ENCODE results near the gene PSMB7. TPM values are rescaled to one million over a fixed set of nuclear protein-coding genes. Genes with fewer than 3 reads are reported as not detected.

PSMB7 gene
- total and polyA plus RNA-seq, 2 donors (not counting 1 experiment from before 2014, with no cell fraction given) = 206 to 290 TPM

DNA sequence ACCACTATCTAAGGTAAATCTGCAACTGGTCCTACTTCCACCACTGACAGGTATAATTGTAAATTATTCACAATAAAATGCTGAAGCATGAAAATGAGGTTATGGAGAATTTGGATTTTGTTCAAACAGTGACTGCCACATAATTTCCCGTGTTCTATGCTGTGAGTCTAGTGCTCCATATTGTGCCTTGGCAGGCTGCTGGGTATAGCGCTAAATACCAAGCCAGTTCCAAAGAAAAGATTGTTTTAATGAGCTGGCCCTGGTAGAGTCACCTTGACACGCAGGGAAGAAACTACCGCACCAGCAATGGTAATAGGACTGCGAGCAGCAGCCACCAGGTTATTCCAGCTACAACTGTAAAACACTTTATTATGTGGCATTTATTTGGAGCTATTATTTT, 30.4 kb downstream of the PSMB7 start:
- no peak overlapping the region for H3K27ac ChIP-seq (ENCODE audit: insufficient read depth, low read length)
- H3K9ac ChIP-seq (ENCODE audit: insufficient read depth, low read length) = no peak overlapping the region
- peaks cover 55% of the 10 kb centered on the region for H3K79me2 ChIP-seq (ENCODE audit: control insufficient read depth, insufficient read depth, low read length)
- no peak overlapping the region for H3K4me2 ChIP-seq (ENCODE audit: extremely low read depth, insufficient read depth, low read length)
- peaks cover 1% of the 10 kb centered on the region for H3K36me3 ChIP-seq (ENCODE audit: control insufficient read depth, insufficient read depth, low read length)
- H3K9me3 ChIP-seq (ENCODE audit: control insufficient read depth, insufficient read depth, low read depth, low read length) = no peaks in the 10 kb centered on the region
- no peak overlapping the region for H3K4me3 ChIP-seq (replicated peaks in 1 of 4; ENCODE audit: control extremely low read depth in 1 of 4, insufficient read depth in 1 of 4, low read depth in 3 of 4, low read length in 4 of 4)
- H4K20me1 ChIP-seq (ENCODE audit: control insufficient read depth, extremely low read depth, insufficient read depth, low read length) = no peaks in the 10 kb centered on the region
- DNase-seq (ENCODE audit: low read depth in 2 of 2) = no peak
- TF ChIP-seq, protein P1, sequence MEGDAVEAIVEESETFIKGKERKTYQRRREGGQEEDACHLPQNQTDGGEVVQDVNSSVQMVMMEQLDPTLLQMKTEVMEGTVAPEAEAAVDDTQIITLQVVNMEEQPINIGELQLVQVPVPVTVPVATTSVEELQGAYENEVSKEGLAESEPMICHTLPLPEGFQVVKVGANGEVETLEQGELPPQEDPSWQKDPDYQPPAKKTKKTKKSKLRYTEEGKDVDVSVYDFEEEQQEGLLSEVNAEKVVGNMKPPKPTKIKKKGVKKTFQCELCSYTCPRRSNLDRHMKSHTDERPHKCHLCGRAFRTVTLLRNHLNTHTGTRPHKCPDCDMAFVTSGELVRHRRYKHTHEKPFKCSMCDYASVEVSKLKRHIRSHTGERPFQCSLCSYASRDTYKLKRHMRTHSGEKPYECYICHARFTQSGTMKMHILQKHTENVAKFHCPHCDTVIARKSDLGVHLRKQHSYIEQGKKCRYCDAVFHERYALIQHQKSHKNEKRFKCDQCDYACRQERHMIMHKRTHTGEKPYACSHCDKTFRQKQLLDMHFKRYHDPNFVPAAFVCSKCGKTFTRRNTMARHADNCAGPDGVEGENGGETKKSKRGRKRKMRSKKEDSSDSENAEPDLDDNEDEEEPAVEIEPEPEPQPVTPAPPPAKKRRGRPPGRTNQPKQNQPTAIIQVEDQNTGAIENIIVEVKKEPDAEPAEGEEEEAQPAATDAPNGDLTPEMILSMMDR (conservative IDR thresholded peaks at IDR 0.05 in 1 of 2, IDR thresholded peaks at IDR 0.05 in 1 of 2; ENCODE audit: low read depth in 1 of 2, low read length in 2 of 2) = no peak
- no peak for TF ChIP-seq EZH2 (IDR thresholded peaks at IDR 0.05; ENCODE audit: low read length, missing control alignments)
- no peak overlapping the region for H2AFZ ChIP-seq (ENCODE audit: low read length)
- H3K4me1 ChIP-seq (ENCODE audit: control insufficient read depth, extremely low read depth, insufficient read depth, low read length) = peaks cover 4% of the 10 kb centered on the region
- no peaks in the 10 kb centered on the region for H3K27me3 ChIP-seq (ENCODE audit: control insufficient read depth, insufficient read depth, low read length)

DNA sequence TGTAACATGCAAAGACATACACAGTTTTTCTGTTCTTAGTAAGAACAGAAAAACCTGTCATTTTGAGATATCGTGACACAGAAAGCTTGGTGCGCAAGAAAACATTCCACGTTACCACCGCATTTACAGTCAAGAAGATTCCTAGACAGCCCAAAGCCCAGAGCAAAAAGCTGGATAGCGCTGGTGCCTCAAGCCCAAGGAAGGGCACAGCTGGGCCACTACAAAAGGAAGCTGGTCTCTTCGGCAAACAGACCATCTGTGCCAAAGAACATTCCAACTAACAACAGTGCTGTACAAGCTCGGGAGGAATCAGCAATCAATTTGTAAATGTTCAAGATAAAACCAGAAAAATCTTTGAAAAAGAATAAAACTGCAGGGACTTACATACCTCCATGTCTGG, 31.0 kb downstream of the PSMB7 start:
- Histone ChIP-seq H4K20me1 (ENCODE audit: control insufficient read depth, extremely low read depth, insufficient read depth, low read length) (no peaks in the 10 kb centered on the region), H3K27me3 (ENCODE audit: control insufficient read depth, insufficient read depth, low read length) (no peaks in the 10 kb centered on the region), H3K36me3 (ENCODE audit: control insufficient read depth, insufficient read depth, low read length) (peaks cover 2% of the 10 kb centered on the region), H2AFZ (ENCODE audit: low read length) (no peak overlapping the region), H3K27ac (ENCODE audit: insufficient read depth, low read length) (no peak overlapping the region), H3K4me3 (replicated peaks in 1 of 4; ENCODE audit: control extremely low read depth in 1 of 4, insufficient read depth in 1 of 4, low read depth in 3 of 4, low read length in 4 of 4) (no peak overlapping the region), H3K4me2 (ENCODE audit: extremely low read depth, insufficient read depth, low read length) (no peak overlapping the region), H3K79me2 (ENCODE audit: control insufficient read depth, insufficient read depth, low read length) (peaks cover 54% of the 10 kb centered on the region), H3K9ac (ENCODE audit: insufficient read depth, low read length) (no peak overlapping the region), H3K9me3 (ENCODE audit: control insufficient read depth, insufficient read depth, low read depth, low read length) (no peaks in the 10 kb centered on the region), H3K4me1 (ENCODE audit: control insufficient read depth, extremely low read depth, insufficient read depth, low read length) (peaks cover under 1% of the 10 kb centered on the region)
- DNase-seq (ENCODE audit: low read depth in 2 of 2) = no peak
- no peak for TF ChIP-seq EZH2 (IDR thresholded peaks at IDR 0.05; ENCODE audit: low read length, missing control alignments)
- TF ChIP-seq, protein P1 (conservative IDR thresholded peaks at IDR 0.05 in 1 of 2, IDR thresholded peaks at IDR 0.05 in 1 of 2; ENCODE audit: low read depth in 1 of 2, low read length in 2 of 2) = no peak

DNA sequence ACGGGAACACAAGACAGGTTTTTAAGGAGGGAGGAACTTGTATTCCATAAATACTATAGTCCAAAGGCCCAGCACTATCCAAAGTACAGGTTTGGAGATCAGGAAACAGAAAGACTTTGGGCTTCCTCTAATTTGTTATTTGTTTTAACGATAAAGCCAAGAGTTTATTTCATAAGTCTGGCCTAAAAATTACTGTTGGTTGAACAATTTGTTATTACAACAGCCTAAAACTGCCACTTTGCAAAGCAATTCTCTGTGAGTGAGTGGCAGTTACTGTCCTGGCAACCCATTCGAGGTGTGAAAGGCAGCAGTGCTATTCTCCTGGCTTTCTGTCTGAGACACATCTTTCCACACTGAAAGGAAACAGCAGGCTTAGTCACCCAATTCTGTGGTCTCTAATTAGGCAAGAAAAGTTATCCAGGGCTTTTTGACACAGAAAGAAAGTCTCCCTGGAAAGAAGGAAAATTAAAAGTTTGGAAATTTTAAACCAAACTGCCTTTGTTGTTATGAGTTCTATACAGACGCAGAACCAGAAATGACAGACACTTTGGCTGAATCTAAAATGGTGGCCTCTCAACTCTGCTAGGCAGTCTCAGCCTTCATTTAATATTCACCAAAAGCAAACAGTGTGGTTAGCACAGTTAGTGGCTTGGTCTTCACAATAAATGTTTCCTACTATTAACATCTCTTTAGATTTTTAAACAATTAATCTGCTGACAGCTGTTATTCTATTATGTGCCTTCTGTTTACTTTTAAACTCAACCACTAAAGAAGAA, 33.9 kb downstream of the PSMB7 start:
- Histone ChIP-seq H3K27ac (ENCODE audit: insufficient read depth, low read length) (no peak overlapping the region), H3K79me2 (ENCODE audit: control insufficient read depth, insufficient read depth, low read length) (peaks cover 44% of the 10 kb centered on the region), H2AFZ (ENCODE audit: low read length) (no peak overlapping the region), H3K4me3 (replicated peaks in 1 of 4; ENCODE audit: control extremely low read depth in 1 of 4, insufficient read depth in 1 of 4, low read depth in 3 of 4, low read length in 4 of 4) (no peak overlapping the region), H4K20me1 (ENCODE audit: control insufficient read depth, extremely low read depth, insufficient read depth, low read length) (no peaks in the 10 kb centered on the region), H3K9me3 (ENCODE audit: control insufficient read depth, insufficient read depth, low read depth, low read length) (no peaks in the 10 kb centered on the region), H3K4me1 (ENCODE audit: control insufficient read depth, extremely low read depth, insufficient read depth, low read length) (no peaks in the 10 kb centered on the region), H3K36me3 (ENCODE audit: control insufficient read depth, insufficient read depth, low read length) (peaks cover 2% of the 10 kb centered on the region), H3K9ac (ENCODE audit: insufficient read depth, low read length) (no peak overlapping the region), H3K4me2 (ENCODE audit: extremely low read depth, insufficient read depth, low read length) (no peak overlapping the region), H3K27me3 (ENCODE audit: control insufficient read depth, insufficient read depth, low read length) (no peaks in the 10 kb centered on the region)
- TF ChIP-seq, protein P1 (conservative IDR thresholded peaks at IDR 0.05 in 1 of 2, IDR thresholded peaks at IDR 0.05 in 1 of 2; ENCODE audit: low read depth in 1 of 2, low read length in 2 of 2) = no peak
- TF ChIP-seq EZH2 (IDR thresholded peaks at IDR 0.05; ENCODE audit: low read length, missing control alignments) = no peak
- DNase-seq (ENCODE audit: low read depth in 2 of 2) = peak in 1 of 2 donors; percentile 65
